Spleen (tissue), 7 donors: ENCODE measurements around the gene AP3S1.

Experiments used
- POLR2AphosphoS5 ChIP-seq, 3 donors: sonication (generic); formaldehyde crosslinking; IDR thresholded peaks; one replicate each; pipeline ENCODE4 v1.5.1; 2017; ENCODE audit warnings: antibody characterized with exemption in 3 of 3
- TF ChIP-seq, protein P1 (sequence below), 11 experiments: fragments of 200-600 bp in 7 of 11; fragments of 450-650 bp in 4 of 11; sonication (generic) in 4 of 11; IDR thresholded peaks in 8 of 11; conservative IDR thresholded peaks in 3 of 11; 1 replicate in 7 of 11; 2 replicates in 4 of 11; pipeline versions ENCODE4 v1.4.0 to v1.8.0; 2016 to 2021; ENCODE audit warnings: antibody characterized with exemption in 11 of 11, inconsistent platforms in 4 of 11, mild to moderate bottlenecking in 1 of 11
- donor health status: DM: no; HTN: no; CAD: no; lungs with moderate emphysema.
- donor health status: DM: no; HTN: no; CAD: no.
- donor health status: DM: no; HTN: no; CAD: no.

DNA sequence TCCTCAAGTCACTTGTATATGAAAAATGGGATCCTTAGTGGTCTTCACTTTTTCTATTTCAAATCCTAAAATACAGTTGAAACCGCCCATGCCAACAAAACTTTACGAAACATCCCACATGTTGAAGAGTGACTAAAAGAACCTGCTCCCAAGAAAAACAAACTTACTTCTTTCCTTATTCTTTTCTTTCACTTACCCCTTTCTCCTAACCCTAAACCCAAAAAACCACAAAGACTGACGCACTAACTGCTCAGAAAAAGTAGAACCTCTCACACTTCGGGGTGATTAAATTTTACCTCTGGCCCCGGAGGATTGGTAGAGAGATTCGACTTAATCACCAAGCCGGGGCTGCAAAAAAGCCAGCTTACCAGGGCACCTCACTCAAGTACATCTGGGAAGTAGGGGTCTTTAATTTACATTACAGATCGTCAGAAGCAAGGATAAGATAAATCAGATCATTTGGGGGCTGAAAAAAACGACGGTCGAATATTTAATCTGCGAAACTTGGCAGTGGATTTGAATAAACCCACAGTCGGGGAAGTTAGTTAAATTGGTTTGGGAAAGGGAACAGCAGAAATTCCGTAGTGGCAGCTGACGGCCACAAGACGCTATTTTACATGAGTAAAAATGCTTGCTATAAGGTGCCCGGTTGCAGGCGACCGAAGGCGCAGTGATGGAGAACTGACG is 26.6 kb upstream of the AP3S1 start:
- no peak for TF ChIP-seq POLR2AphosphoS5 (IDR thresholded peaks at IDR 0.05)
- TF ChIP-seq, protein P1, sequence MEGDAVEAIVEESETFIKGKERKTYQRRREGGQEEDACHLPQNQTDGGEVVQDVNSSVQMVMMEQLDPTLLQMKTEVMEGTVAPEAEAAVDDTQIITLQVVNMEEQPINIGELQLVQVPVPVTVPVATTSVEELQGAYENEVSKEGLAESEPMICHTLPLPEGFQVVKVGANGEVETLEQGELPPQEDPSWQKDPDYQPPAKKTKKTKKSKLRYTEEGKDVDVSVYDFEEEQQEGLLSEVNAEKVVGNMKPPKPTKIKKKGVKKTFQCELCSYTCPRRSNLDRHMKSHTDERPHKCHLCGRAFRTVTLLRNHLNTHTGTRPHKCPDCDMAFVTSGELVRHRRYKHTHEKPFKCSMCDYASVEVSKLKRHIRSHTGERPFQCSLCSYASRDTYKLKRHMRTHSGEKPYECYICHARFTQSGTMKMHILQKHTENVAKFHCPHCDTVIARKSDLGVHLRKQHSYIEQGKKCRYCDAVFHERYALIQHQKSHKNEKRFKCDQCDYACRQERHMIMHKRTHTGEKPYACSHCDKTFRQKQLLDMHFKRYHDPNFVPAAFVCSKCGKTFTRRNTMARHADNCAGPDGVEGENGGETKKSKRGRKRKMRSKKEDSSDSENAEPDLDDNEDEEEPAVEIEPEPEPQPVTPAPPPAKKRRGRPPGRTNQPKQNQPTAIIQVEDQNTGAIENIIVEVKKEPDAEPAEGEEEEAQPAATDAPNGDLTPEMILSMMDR (IDR thresholded peaks at IDR 0.05 in 8 of 11, conservative IDR thresholded peaks at IDR 0.05 in 3 of 11) = no peak
